ENCODE measurements around the gene PHACTR3.

The PHACTR3 gene

GRCh38 chr20:59588236-59588855 lies 16.0 kb upstream of the PHACTR3 start:
- no peak overlapping the region for H3K27ac ChIP-seq (ENCODE audit: poor library complexity, severe bottlenecking)
- no peaks in the 10 kb centered on the region for H3K4me1 ChIP-seq (ENCODE audit: insufficient read depth, poor library complexity, severe bottlenecking)
- TF ChIP-seq CTCF (IDR thresholded peaks at IDR 0.05; ENCODE audit: poor library complexity, severe bottlenecking): no peak
- H3K9me3 ChIP-seq (ENCODE audit: severe bottlenecking): no peaks in the 10 kb centered on the region
- peak; percentile 76 for DNase-seq (ENCODE audit: low spot score)
- no peaks in the 10 kb centered on the region for H3K36me3 ChIP-seq (ENCODE audit: low read depth)
- no peak for ATAC-seq (ENCODE audit: low read depth)
- peaks cover 91% of the 10 kb centered on the region for H3K27me3 ChIP-seq (ENCODE audit: insufficient read depth, poor library complexity, severe bottlenecking)
- H3K4me3 ChIP-seq (ENCODE audit: severe bottlenecking): no peak overlapping the region

GRCh38 chr20:59589086-59589684 lies 15.2 kb upstream of the PHACTR3 start:
- no peak for TF ChIP-seq CTCF (IDR thresholded peaks at IDR 0.05; ENCODE audit: poor library complexity, severe bottlenecking)
- no peak for ATAC-seq (ENCODE audit: low read depth)
- Histone ChIP-seq H3K4me3 (ENCODE audit: severe bottlenecking) (no peak overlapping the region), H3K36me3 (ENCODE audit: low read depth) (no peaks in the 10 kb centered on the region), H3K27me3 (ENCODE audit: insufficient read depth, poor library complexity, severe bottlenecking) (peaks cover 91% of the 10 kb centered on the region), H3K27ac (ENCODE audit: poor library complexity, severe bottlenecking) (no peak overlapping the region), H3K9me3 (ENCODE audit: severe bottlenecking) (no peaks in the 10 kb centered on the region), H3K4me1 (ENCODE audit: insufficient read depth, poor library complexity, severe bottlenecking) (no peaks in the 10 kb centered on the region)
- peak; percentile 60 for DNase-seq (ENCODE audit: low spot score)

GRCh38 chr20:59591061-59591460 lies 13.3 kb upstream of the PHACTR3 start:
- DNase-seq (ENCODE audit: low spot score): no peak
- Histone ChIP-seq H3K27me3 (ENCODE audit: insufficient read depth, poor library complexity, severe bottlenecking) (peaks cover 91% of the 10 kb centered on the region), H3K4me3 (ENCODE audit: severe bottlenecking) (no peak overlapping the region), H3K27ac (ENCODE audit: poor library complexity, severe bottlenecking) (no peak overlapping the region), H3K36me3 (ENCODE audit: low read depth) (no peaks in the 10 kb centered on the region), H3K9me3 (ENCODE audit: severe bottlenecking) (no peaks in the 10 kb centered on the region), H3K4me1 (ENCODE audit: insufficient read depth, poor library complexity, severe bottlenecking) (no peaks in the 10 kb centered on the region)
- TF ChIP-seq CTCF (IDR thresholded peaks at IDR 0.05; ENCODE audit: poor library complexity, severe bottlenecking): no peak
- ATAC-seq (ENCODE audit: low read depth): no peak

GRCh38 chr20:59596690-59597089 lies 7.7 kb upstream of the PHACTR3 start:
- H3K9me3 ChIP-seq (ENCODE audit: severe bottlenecking): no peaks in the 10 kb centered on the region
- no peak for DNase-seq (ENCODE audit: low spot score)
- no peak overlapping the region for H3K27ac ChIP-seq (ENCODE audit: poor library complexity, severe bottlenecking)
- no peak for TF ChIP-seq CTCF (IDR thresholded peaks at IDR 0.05; ENCODE audit: poor library complexity, severe bottlenecking)
- 0 out of 3 replicates have a peak, but pooled peaks have one; percentile 4 for ATAC-seq (ENCODE audit: low read depth)
- H3K4me3 ChIP-seq (ENCODE audit: severe bottlenecking): no peak overlapping the region
- H3K27me3 ChIP-seq (ENCODE audit: insufficient read depth, poor library complexity, severe bottlenecking): peaks cover 99% of the 10 kb centered on the region
- H3K36me3 ChIP-seq (ENCODE audit: low read depth): no peaks in the 10 kb centered on the region
- H3K4me1 ChIP-seq (ENCODE audit: insufficient read depth, poor library complexity, severe bottlenecking): no peaks in the 10 kb centered on the region

- Histone ChIP-seq H3K4me3 (ENCODE audit: severe bottlenecking) (no peak overlapping the region), H3K4me1 (ENCODE audit: insufficient read depth, poor library complexity, severe bottlenecking) (no peaks in the 10 kb centered on the region), H3K27me3 (ENCODE audit: insufficient read depth, poor library complexity, severe bottlenecking) (peaks cover 99% of the 10 kb centered on the region), H3K36me3 (ENCODE audit: low read depth) (no peaks in the 10 kb centered on the region), H3K27ac (ENCODE audit: poor library complexity, severe bottlenecking) (no peak overlapping the region), H3K9me3 (ENCODE audit: severe bottlenecking) (no peaks in the 10 kb centered on the region)
- DNase-seq (ENCODE audit: low spot score) (no peak), ATAC-seq (ENCODE audit: low read depth) (no peak)
- no peak for TF ChIP-seq CTCF (IDR thresholded peaks at IDR 0.05; ENCODE audit: poor library complexity, severe bottlenecking)
Measured at GRCh38 chr20:59597240-59597639, 7.1 kb upstream of the PHACTR3 start.
